NAMALWA (cell line): ENCODE results near the gene PCF11.
"Not testable (repeated sequence)": the region's sequence is repeated elsewhere in the genome, so short reads cannot be mapped to it uniquely, and the experiment has no call there.

Experiments
- DNase-seq: peaks from one replicate; pipeline ENCODE4 v3.0.0-alpha.2; 2015; ENCODE audit warnings: low spot score

Gene PCF11

GRCh38 chr11:83156996-83157593 lies at the start of gene PCF11:
PCF11 (plus strand) TSS chr11:83157131; CDS start chr11:83157440, 309 bp downstream.
- no peak for DNase-seq

DNA sequence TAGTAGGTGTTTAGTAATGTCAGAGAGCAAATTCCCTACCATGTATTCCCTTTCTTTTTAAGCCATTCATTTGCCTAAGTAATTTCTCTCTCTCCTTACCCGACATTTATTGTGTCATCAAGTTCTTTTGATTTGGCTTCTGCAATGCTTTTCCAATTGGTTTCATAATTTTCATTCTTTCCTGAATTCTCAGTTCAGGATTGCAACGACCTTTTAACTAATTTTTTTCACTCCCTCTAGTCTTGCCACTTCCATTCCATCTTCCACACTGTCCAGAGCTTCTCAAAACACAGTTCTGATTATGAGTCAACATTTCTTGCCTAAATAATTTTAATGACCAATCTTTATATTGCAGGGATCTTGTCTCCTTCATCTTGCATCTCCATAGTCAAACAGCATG lies 44.0 kb upstream of the PCF11 start:
- DNase-seq: no peak

GRCh38 chr11:83115026-83115425 lies 41.9 kb upstream of the PCF11 start:
- no peak for DNase-seq

GRCh38 chr11:83115551-83115950 lies 41.4 kb upstream of the PCF11 start:
- no peak for DNase-seq

DNA sequence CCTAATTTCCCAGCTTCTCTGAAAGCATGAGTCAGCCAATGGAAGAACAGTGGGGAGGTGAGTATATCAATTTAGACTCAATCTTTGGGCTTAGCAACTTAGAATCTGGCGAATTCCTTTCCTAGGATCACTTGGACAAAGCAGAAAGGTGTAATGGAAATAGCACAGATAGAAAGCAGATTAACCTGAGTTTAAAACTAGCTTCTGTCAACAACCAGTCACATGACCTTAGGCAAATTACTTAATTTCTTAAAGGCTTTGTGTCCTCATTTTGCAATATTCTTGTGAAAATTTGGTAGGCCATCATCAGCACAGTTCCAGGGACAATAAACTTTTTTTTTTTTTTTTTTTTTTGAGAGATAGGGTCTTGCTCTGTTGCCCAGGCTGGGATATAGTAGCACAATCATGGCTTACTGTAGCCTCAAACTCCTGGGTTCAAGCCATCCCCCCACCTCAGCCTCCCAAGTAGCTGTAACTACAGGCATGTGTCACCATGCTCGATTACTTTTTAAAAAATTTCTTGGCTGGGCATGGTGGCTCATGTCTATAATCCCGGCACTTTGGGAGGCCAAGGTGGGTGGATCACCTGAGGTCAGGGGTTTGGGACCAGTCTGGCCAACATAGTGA lies 40.8 kb upstream of the PCF11 start:
- no peak for DNase-seq

DNA sequence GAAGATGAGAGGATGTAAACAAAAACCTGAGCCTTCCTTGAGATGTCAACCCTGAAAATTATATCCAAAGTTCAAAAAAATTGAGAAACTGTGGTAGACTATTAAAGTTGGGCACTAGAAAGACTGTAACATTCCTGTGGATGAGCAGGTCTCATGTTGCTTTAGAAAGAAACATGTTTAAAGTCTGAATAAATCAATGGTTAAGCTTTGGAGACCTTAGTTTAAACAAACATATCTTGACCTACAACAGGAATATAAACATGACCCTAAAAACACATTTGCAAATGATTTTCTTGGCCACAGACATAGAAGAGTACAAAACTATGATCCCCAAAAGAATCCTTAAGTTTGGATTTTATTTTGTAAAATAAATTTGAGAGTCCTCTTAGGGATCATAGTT lies 38.1 kb upstream of the PCF11 start:
- no peak for DNase-seq

GRCh38 chr11:83119216-83119615 lies 37.7 kb upstream of the PCF11 start:
- DNase-seq: no peak

GRCh38 chr11:83120327-83120726 lies 36.6 kb upstream of the PCF11 start:
- DNase-seq: no peak

DNA sequence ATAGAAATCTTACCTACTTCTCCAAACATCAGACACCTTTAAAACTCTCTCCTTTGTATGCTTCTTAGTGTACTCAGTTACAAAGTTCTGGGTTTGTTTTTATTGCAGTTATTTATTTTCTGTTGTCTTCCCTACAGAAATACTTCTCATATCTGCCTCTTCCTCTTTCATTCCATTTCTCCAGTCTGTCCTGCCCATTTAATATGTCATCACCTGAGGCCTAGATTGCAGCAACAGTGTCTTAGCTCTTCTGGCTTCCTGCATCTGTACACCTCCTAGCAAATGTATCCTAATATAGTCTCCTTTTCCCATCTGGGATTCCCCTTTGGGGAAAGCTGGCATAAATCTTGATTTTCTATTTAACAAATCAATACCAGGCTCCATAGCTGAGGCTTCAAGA lies 34.9 kb upstream of the PCF11 start:
- DNase-seq: no peak

DNA sequence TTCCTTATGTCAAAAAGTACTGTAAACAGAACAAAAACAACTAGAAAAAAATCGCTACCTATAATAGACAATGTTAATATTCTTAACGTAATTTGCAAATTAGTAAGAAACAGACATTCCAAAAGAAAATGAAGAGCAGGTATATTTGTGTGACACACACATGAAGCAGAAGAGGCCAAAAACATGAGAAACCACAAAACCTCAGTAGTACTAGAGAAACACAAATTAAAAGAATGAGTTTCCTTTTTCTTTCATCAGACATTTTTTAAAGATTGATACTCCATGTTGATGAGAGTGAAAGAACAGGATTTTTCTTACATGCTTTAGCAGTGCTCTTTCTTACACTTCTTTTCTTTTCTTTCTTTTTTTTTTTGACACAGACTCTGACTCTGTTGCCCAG lies 34.2 kb upstream of the PCF11 start:
- DNase-seq: no peak

GRCh38 chr11:83124636-83125424 lies 32.1 kb upstream of the PCF11 start:
- no peak for DNase-seq

DNA sequence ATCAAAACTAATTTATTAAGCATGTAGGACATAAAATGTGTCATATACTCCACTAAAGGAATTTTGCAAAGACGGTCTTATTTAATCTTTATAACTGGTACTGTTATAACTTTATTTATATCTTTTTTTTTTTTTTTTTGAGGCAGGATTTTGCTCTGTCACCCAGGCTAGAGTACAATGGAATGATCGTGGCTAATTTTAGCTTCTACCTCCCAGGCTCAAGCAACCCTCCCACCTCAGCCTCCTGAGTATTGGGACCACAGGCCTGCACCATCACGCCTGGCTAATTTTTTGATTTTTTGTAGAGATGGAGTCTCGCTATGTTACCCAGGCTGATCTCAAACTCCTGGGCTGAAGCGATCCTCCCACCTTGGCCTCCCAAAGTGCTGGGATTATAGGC lies 31.4 kb upstream of the PCF11 start:
- no peak for DNase-seq

- DNase-seq: no peak
These were observed 29.7 kb upstream of the PCF11 start for GRCh38 chr11:83127310-83127637.

GRCh38 chr11:83132191-83132590 lies 24.7 kb upstream of the PCF11 start:
- no peak for DNase-seq

DNA sequence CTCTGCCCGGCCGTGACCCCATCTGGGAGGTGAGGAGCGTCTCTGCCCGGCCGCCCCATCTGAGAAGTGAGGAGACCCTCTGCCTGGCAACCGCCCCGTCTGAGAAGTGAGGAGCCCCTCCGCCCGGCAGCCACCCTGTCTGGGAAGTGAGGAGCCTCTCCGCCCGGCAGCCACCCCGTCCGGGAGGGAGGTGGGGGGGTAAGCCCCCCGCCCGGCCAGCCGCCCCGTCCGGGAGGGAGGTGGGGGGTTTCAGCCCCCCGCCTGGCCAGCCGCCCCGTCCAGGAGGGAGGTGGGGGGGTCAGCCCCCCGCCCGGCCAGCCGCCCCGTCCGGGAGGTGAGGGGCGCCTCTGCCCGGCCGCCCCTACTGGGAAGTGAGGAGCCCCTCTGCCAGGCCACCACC lies 23.7 kb upstream of the PCF11 start:
- DNase-seq: not testable (repeated sequence)

DNA sequence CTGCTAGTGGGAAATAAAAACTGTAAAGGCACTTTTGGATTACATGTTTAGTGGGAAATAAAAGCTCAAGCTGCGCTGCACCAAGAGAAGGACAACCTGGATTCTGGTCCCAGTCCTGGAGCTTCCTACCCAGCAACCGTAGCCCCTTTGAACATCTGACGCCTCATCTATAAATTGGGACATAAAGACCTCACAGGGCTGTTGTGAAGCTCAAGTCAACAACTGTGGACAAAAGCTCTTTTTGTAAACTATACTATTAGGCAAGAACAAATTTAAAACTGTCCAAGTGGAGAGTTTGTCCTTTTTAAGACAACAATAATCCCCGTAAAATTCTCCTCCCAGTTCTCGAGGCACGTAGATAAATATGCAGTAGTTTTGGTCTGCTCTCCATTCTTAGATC lies 17.6 kb upstream of the PCF11 start:
- no peak for DNase-seq

DNA sequence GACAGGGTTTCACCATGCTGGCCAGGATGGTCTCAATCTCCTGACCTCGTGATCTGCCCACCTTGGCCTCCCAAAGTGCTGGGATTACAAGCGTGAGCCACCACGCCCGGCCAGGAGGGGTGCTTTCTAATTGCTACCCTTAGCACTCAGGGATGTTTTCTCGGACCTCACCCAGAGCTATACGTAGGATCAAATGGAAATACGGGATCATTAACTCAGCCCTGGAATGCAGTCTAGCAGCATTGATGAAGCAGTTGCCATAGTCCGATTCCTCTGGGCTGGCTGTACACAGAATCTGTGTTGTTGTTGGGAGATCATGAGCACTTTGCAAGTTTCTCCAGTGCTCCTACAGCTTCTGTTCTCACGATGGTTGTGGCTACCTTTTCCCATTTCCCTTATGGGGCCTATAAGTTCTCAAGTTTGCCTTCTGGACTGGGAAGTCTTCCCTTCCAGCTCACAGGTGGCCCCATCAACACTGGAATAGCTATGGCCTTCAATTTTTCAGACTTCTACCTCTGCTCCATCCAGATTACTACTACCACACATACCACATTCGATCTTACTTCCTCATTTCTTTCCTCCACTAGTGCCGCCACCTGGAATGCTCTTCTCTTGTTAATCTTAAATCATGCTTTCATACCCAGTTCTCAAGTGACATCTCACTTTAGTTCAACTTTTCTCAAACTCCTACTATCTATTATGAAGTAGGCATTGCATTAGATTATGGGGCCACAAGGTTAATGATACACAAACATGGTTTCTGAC lies 16.1 kb upstream of the PCF11 start:
- DNase-seq: peak; percentile 50

GRCh38 chr11:83147895-83148294 lies 9.0 kb upstream of the PCF11 start:
- DNase-seq: no peak

DNA sequence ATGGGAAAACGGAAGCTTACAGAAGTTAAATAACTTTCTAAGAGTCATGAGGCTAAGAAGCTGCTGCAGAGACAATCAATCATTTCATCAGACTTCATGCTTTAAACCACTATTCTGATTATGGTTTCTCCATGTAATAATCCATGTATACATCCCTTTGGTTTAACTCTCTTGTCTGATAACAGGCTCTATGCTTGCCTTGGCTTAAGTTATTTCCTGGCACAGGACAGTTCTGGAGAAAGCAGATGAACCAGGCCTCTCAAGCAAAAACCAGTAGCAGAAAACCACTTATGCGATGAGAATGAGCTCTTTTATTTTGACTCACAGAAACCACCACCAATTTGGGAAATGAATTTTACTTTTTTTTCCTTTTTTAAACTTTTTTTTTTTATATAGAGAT lies 6.5 kb upstream of the PCF11 start:
- no peak for DNase-seq

- peak; percentile 32 for DNase-seq
These were observed 5.5 kb upstream of the PCF11 start for GRCh38 chr11:83151274-83151977.

GRCh38 chr11:83152264-83152663 lies 4.7 kb upstream of the PCF11 start:
- DNase-seq: no peak

GRCh38 chr11:83153764-83154163 lies 3.2 kb upstream of the PCF11 start:
- no peak for DNase-seq
